Common myeloid progenitor, CD34-positive (primary cell): ENCODE data around the gene DNAJC17.

Experiments
- CTCF ChIA-PET: fragments of 350-600 bp; sonication (Branson Sonifier 250); formaldehyde crosslinking; loops from one replicate; lab custom pipeline; 2021; ENCODE audit warnings: antibody characterized with exemption; lab: Charles Lee
- POLR2A ChIA-PET: fragments of 350-600 bp; sonication (Branson Sonifier 250); formaldehyde crosslinking; loops from one replicate; lab custom pipeline; 2021; ENCODE audit warnings: antibody characterized with exemption; lab: Charles Lee
- DNase-seq, 3 donors: peaks; one replicate each; pipeline versions ENCODE4 v3.0.0 to v3.0.0-alpha.2; 2013
- H3K27ac ChIP-seq, 2 experiments: 1 replicate in 1 of 2; 2 replicates in 1 of 2; pipeline ENCODE4 v1.7.0; 2013; ENCODE audit warnings: inconsistent platforms in 2 of 2, low read length in 2 of 2, mild to moderate bottlenecking in 2 of 2, low read depth in 1 of 2, moderate library complexity in 1 of 2; ENCODE audit not compliant: severe bottlenecking in 2 of 2, insufficient read depth in 1 of 2, poor library complexity in 1 of 2
- H3K27me3 ChIP-seq, 5 experiments: replicated peaks in 2 of 5; 1 replicate in 3 of 5; 2 replicates in 2 of 5; pipeline versions ENCODE4 v1.6.1 to v1.7.0; 2013; ENCODE audit warnings: low read length in 4 of 5, mild to moderate bottlenecking in 2 of 5, moderate library complexity in 2 of 5, inconsistent platforms in 1 of 5; ENCODE audit not compliant: insufficient read depth in 5 of 5, control insufficient read depth in 4 of 5
- H3K36me3 ChIP-seq, 4 experiments: 1 replicate in 2 of 4; 2 replicates in 2 of 4; pipeline versions ENCODE4 v1.6.1 to v1.7.0; 2013; ENCODE audit warnings: low read length in 3 of 4, control low read depth in 1 of 4, mild to moderate bottlenecking in 1 of 4; ENCODE audit not compliant: control insufficient read depth in 4 of 4, insufficient read depth in 4 of 4
- H3K4me1 ChIP-seq, 4 experiments: 1 replicate in 3 of 4; 2 replicates in 1 of 4; pipeline versions ENCODE4 v1.6.1 to v1.7.1; 2013; ENCODE audit warnings: low read length in 3 of 4, mild to moderate bottlenecking in 3 of 4, control low read depth in 1 of 4, inconsistent platforms in 1 of 4, moderate library complexity in 1 of 4; ENCODE audit not compliant: control insufficient read depth in 4 of 4, insufficient read depth in 4 of 4; ENCODE audit errors: control extremely low read depth in 1 of 4
- H3K4me3 ChIP-seq, 7 experiments: 1 replicate in 4 of 7; 2 replicates in 3 of 7; pipeline versions ENCODE4 v1.5.1 to v1.7.0; 2013; ENCODE audit warnings: mild to moderate bottlenecking in 7 of 7, low read length in 6 of 7, moderate library complexity in 6 of 7, inconsistent platforms in 2 of 7, low read depth in 2 of 7, control low read depth in 1 of 7; ENCODE audit not compliant: insufficient read depth in 4 of 7, control insufficient read depth in 1 of 7; ENCODE audit errors: extremely low read depth in 1 of 7
- H3K9me3 ChIP-seq, 5 experiments: 1 replicate in 4 of 5; 2 replicates in 1 of 5; pipeline versions ENCODE4 v1.6.1 to v1.7.1; 2013; ENCODE audit warnings: low read length in 4 of 5, mild to moderate bottlenecking in 2 of 5, inconsistent platforms in 1 of 5, low read depth in 1 of 5, moderate library complexity in 1 of 5; ENCODE audit not compliant: control insufficient read depth in 4 of 5, insufficient read depth in 2 of 5; ENCODE audit errors: control extremely low read depth in 1 of 5
- WGBS: methylation state at CpG from one replicate; pipeline ENCODE4 v1.1.5; 2013; ENCODE audit not compliant: insufficient coverage; 5-methylcytosine and 5-hydroxymethylcytosine counted together

The DNAJC17 gene

GRCh38 chr15:40807888-40808461 is 702 bp upstream of the DNAJC17 start:
- 7% methylated on average over 19 of the region's 19 CpGs for WGBS
- peak in 1 of 3 donors; percentile 12 for DNase-seq
- H3K27me3 ChIP-seq: no peaks in the 10 kb centered on the region
- peaks cover 5 to 29% (median 18%) of the 10 kb centered on the region in 4 experiments for H3K4me1 ChIP-seq
- H3K36me3 ChIP-seq: peaks cover 3 to 34% (median 22%) of the 10 kb centered on the region in 4 experiments
- ChIA-PET POLR2A (interaction anchor here (1.5 kb wide), 1 partner anchor 11 kb away, joined by 3 read pairs; no protein-coding TSS in a partner anchor), CTCF (interaction anchor here (0.6 to 0.8 kb wide), 2 partner anchors 23 to 27 kb away, joined by 3 read pairs; no protein-coding TSS in a partner anchor)
- no peaks in the 10 kb centered on the region for H3K9me3 ChIP-seq
- H3K4me3 ChIP-seq: peak overlapping the region; percentile 89 to 99 (median 96)
- H3K27ac ChIP-seq: peak overlapping the region in 1 of 2 experiments; percentile 55

GRCh38 chr15:40806672-40807027 is 623 bp downstream of the DNAJC17 start:
- WGBS: 11% methylated on average over 2 of the region's 2 CpGs
- POLR2A ChIA-PET: interaction anchor here (0.6 to 1.5 kb wide), 2 partner anchors 10 to 284 kb away, joined by 3 to 5 read pairs; no protein-coding TSS in a partner anchor

GRCh38 chr15:40803688-40804087 is 3.6 kb downstream of the DNAJC17 start:
- ChIA-PET POLR2A (interaction anchor here (0.7 kb wide), 1 partner anchor 15 kb away, joined by 8 read pairs; no protein-coding TSS in a partner anchor), CTCF (interaction anchor here (0.6 to 2.0 kb wide), 3 partner anchors 11 to 21 kb away, joined by 3 to 6 read pairs (median 4); no protein-coding TSS in a partner anchor)
- Histone ChIP-seq H3K9me3 (no peaks in the 10 kb centered on the region), H3K4me3 (no peak overlapping the region), H3K36me3 (peaks cover 0 to 3% (median 1%) of the 10 kb centered on the region in 4 experiments), H3K27ac (no peak overlapping the region), H3K4me1 (peaks cover 5 to 21% (median 18%) of the 10 kb centered on the region in 4 experiments), H3K27me3 (no peaks in the 10 kb centered on the region)
- 100% methylated on average over 1 of the region's 1 CpG for WGBS
- DNase-seq: no peak

More at GRCh38 chr15:40806672-40807027, 623 bp downstream of the DNAJC17 start:
- peak overlapping the region; percentile 83 to 92 for H3K27ac ChIP-seq
- peaks cover 3 to 26% (median 18%) of the 10 kb centered on the region in 4 experiments for H3K36me3 ChIP-seq
- H3K4me1 ChIP-seq: peaks cover 5 to 29% (median 18%) of the 10 kb centered on the region in 4 experiments
- CTCF ChIA-PET: interaction anchor here (0.7 kb wide), 1 partner anchor 35 kb away, joined by 3 read pairs; no protein-coding TSS in a partner anchor
- peak overlapping the region; percentile 89 to 99 (median 96) for H3K4me3 ChIP-seq
- no peak for DNase-seq
- H3K9me3 ChIP-seq: no peaks in the 10 kb centered on the region
- H3K27me3 ChIP-seq: no peaks in the 10 kb centered on the region

- Histone ChIP-seq H3K9me3 (no peaks in the 10 kb centered on the region), H3K4me1 (peaks cover 5 to 15% (median 11%) of the 10 kb centered on the region in 4 experiments), H3K27me3 (no peaks in the 10 kb centered on the region), H3K4me3 (no peak overlapping the region), H3K36me3 (peaks cover 0 to 3% (median 1%) of the 10 kb centered on the region in 4 experiments), H3K27ac (no peak overlapping the region)
- CTCF ChIA-PET: interaction anchor here (1.3 to 2.0 kb wide), 2 partner anchors 14 to 21 kb away, joined by 4 to 6 read pairs; no protein-coding TSS in a partner anchor
- 100% methylated on average over 1 of the region's 2 CpGs for WGBS
- no peak for DNase-seq
- POLR2A ChIA-PET: no interaction called here
Observed at GRCh38 chr15:40803076-40803475, 4.2 kb downstream of the DNAJC17 start.

GRCh38 chr15:40799523-40799922 is 7.8 kb downstream of the DNAJC17 start:
- DNase-seq: no peak
- CTCF ChIA-PET: interaction anchor here (3.1 kb wide), 1 partner anchor 14 kb away, joined by 8 read pairs; no protein-coding TSS in a partner anchor
- H3K4me3 ChIP-seq: no peak overlapping the region
- no peak overlapping the region for H3K27ac ChIP-seq
- no peaks in the 10 kb centered on the region for H3K9me3 ChIP-seq
- POLR2A ChIA-PET: no interaction called here
- H3K4me1 ChIP-seq: peaks cover 8 to 21% (median 20%) of the 10 kb centered on the region in 4 experiments
- peaks cover 0 to 3% (median 1%) of the 10 kb centered on the region in 4 experiments for H3K36me3 ChIP-seq
- WGBS: 100% methylated on average over 1 of the region's 3 CpGs
- H3K27me3 ChIP-seq: no peaks in the 10 kb centered on the region

- DNase-seq: peak in 2 of 3 donors; percentile 31 to 40
- Histone ChIP-seq H3K27me3 (no peaks in the 10 kb centered on the region), H3K4me1 (peaks cover 8 to 25% (median 22%) of the 10 kb centered on the region in 4 experiments), H3K9me3 (no peaks in the 10 kb centered on the region), H3K4me3 (peak overlapping the region in 1 of 7 experiments; percentile 5), H3K27ac (peak overlapping the region in 1 of 2 experiments; percentile 25), H3K36me3 (peaks cover 0 to 12% (median 4%) of the 10 kb centered on the region in 4 experiments)
- ChIA-PET POLR2A (interaction anchor here (0.8 to 0.9 kb wide), 2 partner anchors 8 to 11 kb away, joined by 3 read pairs; partner anchors contain the start of genes DNAJC17 and ZFYVE19), CTCF (interaction anchor here (0.6 to 2.0 kb wide), 3 partner anchors 61 to 104 kb away, joined by 3 to 7 read pairs (median 3); no protein-coding TSS in a partner anchor)
- 97% methylated on average over 4 of the region's 5 CpGs for WGBS
Observed at GRCh38 chr15:40796512-40796911, 10.8 kb downstream of the DNAJC17 start.
